GM18873 (cell line): Measurements from ENCODE around the gene HDDC2.

Experiments
- ATAC-seq: cut with Tn5 transposase; IDR thresholded peaks from one replicate; pipeline ENCODE4 v1.9.1; 2021; ENCODE audit warnings: mild to moderate bottlenecking, moderate library complexity, moderate number of reproducible peaks; ENCODE audit not compliant: unreplicated experiment, low FRiP score

The HDDC2 gene

DNA sequence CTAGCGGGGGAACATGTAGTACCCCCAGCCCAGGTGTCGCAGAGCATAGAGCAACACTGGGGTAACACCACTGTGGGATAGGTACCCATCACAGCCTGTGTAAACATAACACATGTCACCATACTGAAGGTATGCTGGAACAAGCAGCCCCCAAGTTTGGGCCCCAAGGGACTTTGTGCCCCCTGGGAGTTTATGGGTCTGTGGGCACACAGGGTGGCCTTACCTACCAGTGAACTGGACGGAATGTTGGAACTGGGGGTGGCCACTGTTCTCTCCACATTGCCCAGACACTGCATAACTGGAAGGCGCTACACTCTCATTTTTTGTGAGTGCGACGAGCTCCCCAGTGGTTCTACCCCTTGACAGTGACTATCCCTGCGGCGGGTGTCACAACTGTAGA, 28.5 kb downstream of the HDDC2 start:
- no peak for ATAC-seq

DNA sequence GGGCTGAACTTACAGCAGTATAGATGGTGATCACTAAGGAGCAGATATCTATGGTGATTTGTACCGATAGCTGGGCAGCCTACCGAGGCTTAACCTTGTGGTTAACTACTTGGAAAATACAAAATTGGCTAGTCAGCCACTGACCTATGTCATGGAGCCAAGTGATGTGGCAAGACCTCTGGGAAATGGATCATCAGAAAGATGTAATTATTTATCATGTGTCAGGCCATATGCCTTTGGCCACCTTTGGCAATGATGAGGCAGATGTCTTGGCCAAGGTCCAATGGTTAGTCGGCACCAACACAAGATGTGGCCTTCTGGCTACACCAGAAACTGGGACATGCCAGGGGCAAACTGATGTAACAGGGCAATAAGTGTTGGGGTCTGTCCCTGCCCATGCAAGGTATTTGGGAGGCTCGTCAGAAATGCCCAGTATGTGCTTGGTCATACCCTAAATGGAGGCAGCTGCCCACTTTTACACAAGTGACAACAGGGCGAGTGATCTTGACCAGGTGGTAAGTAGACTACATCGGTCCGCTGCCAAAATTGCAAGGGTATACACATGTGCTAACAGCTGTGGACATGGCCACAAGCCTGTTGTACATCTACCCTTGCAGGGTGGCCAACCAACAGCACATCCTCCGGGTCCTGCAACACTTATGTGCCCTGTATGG, 30.1 kb downstream of the HDDC2 start:
- ATAC-seq = no peak

DNA sequence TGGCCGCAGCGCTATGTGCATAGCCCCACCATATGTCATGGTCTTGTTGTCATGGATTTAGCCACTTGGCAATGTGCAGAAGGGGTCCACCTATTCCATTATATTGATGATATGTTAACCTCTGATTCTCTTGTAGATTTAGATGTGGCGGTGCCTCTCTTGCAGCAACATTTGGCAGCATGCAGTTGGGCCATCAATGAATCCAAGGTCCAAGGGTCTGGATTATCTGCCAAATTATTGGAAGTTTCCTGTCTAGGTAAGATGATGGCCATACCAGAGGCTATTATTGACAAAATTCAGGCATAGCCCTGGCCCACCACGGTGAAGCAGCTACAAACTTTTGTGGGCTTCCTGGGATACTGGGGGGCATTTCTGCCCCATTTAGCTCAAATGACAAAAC, 31.4 kb downstream of the HDDC2 start:
- no peak for ATAC-seq

DNA sequence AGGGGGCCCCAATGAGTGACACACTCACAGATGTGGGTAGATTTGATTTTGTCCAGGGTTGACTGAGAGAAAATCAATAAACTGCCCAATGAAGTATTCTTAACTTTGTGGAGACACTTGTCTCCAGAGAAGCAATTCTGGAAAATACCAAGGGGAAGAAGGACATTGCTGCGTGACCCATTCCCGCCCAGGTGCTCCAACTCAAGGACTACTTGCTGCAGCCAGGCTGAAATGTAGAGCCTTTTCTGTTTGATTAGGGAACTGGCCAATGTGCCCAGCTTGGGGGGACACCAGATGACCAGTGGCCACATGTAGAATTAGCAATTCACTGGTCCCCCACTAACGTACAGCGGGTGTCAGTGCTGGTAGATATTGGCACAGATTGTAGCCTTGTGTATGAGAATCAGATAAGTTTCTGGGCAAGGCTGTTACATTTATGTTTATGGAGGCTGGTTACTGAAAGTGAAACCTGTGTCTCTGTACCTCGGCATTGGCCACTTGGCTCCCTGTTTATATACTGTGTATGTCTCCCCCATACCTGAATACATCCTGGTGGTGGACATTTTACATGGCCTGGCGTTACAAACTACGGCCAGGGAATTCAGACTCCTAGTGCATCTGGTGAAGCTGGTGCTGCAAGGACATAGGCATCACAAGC, 32.3 kb downstream of the HDDC2 start:
- ATAC-seq = no peak

DNA sequence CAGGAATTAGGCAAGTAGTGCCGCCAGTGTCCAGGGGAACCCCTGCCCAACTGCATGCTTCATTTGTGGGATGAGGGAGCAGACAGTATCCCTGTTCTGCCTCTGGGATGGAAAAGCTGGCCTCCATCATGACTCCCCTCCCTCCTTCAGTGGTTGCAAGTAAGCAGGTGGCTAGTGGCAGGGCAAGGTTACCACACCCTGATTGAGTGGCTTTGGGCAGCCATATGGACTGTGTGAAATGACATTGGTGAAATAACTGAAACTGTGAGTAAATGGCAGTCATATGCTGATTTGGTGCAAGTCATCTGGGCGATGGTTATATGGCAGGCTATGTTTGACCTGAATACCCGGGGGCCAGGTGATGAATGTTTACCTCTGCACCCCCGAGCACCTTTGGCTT, 33.0 kb downstream of the HDDC2 start:
- no peak for ATAC-seq

DNA sequence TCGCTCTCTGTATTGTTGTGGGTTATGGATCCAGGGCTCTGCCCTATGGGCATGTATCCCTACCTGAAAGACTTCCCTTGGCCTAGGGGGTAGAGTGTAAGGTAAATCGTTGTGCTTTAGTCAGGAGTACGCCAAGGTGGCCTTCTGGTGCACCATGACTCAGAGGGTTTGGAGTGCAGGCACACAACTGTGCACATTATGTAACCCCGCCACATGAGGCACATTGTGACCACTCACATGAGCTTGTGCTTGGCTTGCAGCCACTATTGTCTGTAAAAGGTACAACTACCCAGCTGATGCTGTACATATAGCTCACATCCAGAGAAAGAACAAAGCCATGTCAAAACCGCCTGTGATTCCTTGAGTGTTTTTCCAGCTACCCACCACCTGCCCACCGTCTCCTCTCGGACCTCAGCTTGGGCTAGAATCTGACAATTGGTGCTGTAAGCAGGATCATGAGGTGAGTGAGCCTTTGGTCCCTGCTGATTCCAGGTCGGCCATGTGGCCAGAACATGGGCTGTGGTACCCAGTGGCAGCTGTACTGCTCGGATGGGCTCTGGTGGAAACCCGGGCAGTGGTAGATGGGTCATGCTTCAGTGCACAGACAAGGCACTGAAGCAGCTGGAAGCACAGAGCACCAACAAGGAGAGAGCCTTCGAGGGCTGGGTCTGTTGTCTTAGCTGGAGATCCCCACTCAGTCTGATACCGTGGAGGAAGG, 33.8 kb downstream of the HDDC2 start:
- no peak for ATAC-seq

DNA sequence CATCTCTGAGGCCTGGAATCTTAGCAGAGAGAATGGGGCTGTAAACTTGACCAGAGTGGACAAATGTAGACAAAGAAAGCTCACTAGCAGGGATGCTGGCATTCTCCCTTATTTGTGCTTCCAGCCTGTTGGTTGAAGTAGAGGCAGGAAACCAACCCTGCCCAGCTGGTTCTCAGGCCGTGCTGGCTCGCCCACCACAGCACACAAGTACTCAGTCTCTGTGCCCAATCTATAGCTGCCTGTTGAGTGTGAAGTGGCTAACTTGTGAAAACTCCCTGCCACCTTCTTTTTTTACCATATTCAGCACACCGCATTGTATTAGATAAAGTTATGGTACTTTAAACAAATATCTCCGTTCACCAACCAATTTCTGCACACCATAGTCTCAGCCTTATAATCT, 37.3 kb downstream of the HDDC2 start:
- no peak for ATAC-seq

DNA sequence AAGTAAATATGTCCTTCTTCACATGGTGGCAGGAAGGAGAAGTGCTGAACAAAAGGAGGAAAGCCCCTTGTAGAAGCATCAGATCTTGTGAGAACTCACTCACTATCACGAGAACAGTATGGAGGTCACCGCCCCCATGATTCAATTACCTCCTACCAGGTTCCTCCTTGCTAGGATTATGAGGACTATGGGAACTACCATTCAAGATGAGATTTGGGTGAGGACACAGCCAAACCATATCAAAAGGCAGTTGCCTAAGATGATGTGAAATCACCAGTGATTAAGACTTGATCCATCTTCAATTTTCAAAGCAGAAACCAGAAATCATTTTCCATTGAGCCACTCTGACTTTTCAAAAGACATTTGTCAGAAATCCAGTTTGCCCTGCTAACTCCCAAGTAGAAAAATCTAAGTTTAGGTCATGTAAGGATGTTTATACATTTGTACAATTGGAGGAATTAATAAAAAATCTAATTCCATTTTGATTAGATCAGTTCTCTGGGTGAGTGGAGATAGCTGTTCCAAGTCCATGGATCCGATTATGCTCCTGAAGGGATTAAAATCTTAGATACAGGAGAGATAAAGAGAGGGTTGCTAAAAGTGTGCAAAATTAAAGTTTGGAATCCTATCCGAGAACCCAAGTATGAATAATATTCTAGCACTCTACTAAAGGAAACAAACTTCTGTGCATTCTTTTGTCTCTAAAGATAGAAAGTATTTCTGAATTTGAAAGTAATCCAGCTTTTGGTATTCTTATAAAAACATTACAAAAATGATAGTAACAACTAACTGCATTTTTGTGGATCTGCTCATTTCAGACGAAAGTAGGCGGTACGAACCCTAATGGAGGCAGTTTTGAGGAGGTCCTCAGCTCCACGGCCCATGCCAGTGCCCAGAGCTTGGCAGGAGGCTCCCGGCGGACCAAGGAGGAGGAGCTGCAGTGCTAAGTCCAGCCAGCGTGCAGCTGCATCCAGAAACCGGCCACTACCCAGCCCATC, 39.5 kb downstream of the HDDC2 start:
- ATAC-seq = no peak

DNA sequence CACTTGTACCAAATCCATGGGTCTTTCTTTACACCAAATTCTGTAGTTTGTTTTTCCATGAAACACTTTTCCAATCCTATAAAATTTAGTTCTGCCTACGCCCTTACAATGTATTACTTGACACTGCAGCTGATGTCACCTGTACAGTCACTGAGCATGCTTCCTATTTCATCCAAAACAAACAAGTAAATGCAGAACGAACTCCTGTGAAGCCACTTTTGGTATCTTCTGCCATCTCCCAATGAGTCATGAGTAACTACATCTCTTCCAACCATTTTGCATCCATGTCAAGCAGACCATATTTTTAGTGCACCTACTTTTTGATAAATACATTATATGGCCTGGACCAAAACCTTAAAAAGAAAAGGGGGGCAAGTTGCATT, 42.4 kb downstream of the HDDC2 start:
- ATAC-seq = no peak

DNA sequence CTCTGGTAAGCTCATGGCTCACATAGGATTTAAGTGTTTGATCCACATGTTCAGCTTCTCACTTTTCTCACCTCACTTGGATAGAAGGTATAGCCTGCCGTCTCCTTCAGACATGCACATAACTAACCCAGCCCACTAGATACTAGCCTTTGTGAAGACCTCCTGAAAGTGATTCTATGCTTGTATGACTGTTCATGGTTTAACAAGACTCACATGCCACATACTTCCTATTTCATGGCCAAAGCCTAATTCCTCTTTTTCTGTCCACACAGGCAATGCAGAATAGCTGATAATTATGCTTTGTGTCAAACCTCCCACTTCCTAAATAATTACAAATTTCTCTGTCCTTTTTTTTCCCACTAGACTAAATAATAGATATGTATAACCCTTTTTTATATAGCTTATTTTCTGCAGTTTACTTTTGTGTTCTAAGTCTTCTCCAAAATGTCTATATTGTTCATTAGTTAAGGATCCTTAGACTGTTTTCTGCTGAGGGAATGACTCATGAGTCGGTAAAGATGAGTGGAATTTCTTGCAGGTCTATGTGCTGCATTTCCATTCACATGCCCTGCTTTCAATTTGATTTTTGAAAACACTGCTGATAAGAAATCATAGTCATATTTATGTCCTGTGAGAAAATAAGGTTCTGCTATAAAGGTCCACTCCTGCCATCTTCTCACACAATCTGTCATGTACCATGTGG, 43.0 kb downstream of the HDDC2 start:
- no peak for ATAC-seq

DNA sequence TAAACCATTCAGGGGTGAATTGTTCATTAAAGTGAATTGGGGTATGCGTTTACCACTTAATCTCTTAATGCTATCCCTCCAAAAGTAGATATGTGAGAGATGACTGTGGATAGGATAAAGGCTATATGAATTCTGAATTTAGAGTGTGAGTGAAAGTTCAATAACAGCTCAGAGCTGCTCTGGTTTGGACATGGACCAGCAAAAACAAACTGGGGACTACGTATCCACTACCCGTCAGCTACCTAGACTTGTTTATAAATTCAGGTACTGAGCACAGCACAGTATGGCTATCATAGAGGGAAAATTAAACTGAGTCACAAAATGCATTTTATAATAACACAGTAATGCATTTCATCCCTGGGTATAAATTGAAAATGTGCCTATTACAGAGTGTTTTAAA, 44.4 kb downstream of the HDDC2 start:
- ATAC-seq = no peak

DNA sequence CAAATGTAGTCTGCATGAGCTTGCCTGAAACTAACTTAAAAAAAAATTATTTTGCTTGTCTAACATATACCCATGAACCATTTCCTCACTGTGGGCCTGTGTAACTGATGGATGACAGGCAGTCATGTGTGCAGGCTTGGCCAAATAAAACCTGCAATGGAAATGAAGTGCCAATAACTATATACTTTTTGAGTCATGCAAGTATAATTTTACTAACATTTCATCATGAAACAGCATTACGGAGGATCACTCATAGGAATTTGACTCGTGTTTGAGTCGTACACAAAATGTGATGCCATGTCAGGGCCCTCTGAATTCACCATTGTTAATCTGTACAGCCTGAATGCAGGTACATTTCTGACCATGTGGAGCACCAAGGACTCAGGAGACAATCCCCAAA, 46.6 kb downstream of the HDDC2 start:
- no peak for ATAC-seq

DNA sequence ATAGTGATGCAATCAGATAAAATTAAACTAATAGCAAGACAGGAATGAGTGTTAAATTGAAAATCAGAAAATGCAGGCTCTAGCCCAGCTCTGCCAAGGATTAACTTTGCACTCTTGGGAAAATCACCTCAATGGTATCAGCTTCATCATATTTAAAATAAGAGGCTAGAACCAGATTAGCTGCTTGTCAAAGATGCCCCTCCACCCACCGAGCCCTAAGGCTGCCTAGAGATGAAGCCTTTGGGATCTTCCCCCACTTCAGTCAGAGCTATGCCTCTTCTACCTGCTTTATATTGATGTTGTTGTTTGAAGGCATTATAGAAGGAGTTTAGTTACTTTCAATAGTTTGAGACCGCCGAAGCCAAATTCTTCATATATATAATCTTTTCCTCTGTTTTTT, 47.4 kb downstream of the HDDC2 start:
- ATAC-seq = no peak

DNA sequence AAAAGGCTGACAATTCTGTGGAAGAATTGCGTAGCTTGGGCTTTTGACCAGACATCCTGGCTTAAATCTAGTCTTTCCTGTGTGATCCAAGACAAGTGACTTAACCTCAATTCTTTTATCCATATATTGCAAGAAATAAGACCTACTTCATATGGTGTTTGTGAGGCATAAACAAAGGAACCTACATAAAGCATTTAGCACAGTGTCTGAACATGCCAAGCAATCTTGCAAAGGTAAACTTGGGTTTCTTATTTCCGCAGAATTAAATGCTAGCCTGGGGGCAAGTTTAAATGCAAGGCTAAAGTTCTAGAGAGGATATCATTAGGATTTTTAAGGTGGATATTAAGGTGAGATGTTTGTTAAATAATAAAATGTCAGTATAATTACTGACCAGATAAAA, 47.9 kb downstream of the HDDC2 start:
- no peak for ATAC-seq

DNA sequence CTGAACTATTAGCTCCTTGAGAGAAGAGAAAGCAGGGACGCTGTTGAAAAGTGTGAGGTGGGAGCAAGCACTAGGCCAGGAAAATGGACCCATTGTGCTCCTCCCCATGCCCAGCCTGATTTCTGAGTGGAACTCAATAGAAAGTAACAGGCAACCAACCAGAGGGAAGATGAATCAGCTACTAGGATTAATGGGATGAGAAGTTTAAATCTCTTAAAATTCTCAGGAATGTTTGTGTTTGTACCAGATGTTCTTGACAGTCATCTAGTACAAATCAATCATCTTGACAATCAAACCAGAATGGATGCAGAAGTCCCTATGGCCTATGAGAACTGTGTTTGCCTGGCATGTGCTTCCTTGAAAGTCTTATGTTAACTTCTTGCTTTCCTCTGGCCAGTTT, 48.9 kb downstream of the HDDC2 start:
- no peak for ATAC-seq

DNA sequence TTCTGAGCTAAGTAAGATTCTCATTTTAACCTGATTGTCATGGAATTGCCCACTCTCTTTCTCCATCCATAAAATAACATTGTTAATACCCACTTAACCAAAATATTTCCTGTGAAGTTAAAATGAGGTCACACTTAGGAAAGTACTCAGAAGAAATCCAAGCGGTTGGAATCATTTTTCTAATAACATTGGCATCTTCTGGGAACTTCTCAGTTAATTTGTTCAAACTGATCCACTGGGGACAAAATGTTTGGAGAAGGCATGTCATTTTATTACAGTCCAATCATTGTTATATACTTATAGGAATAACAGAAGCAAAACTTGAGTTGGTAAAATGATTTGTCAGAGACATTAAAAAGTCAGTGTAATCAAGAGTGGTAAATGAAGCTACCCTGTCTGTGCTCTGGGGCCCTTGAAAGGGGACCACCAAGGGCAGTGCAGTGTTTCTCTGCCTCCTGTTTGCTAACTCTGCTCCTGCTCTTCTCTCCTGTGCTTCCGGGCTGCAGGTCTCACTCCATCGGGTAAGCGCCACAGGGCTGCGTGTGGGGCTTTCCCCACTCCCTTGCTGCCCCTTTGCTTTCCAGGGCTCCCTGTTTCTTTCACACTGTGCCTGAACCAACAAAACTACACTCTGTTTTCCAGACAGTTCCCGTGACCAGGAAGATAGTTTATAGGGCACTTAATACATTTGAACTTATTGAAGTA, 50.1 kb downstream of the HDDC2 start:
- ATAC-seq = no peak

DNA sequence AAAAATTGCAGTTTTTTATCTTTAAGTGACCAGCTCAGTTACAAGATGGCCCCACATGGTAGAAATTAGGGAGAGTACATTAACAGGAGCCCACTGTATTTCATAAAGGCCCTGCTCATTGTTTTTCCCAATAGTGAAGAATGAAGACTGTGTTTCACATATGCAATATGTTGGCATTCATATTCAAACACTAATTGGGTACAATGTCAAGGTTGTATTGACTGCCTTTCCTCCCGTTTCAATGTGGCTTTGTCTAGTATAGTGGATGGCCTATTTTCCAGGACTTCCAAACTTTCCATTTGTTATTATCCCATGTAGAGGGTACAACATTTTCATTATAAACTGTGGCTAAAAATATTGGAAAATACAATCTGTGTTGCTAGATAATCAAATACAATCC, 51.3 kb downstream of the HDDC2 start:
- ATAC-seq = no peak

DNA sequence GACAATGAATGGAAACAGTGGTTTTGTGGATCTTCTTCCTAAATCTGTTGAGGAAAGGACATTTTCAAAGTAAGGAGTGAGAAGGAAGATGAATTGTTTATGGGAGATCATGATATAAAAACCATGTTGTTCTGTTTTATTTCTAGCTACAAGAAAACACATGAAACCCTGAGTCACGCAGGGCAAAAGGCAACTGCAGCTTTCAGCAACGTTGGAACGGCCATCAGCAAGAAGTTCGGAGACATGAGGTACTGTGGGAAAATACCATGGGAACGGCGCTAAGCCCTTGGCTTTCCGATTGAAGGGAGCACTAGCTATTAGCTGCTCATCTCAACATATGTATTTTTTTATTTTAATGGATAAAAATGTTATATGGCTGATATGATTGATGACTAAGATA, 53.6 kb downstream of the HDDC2 start:
- ATAC-seq = no peak

DNA sequence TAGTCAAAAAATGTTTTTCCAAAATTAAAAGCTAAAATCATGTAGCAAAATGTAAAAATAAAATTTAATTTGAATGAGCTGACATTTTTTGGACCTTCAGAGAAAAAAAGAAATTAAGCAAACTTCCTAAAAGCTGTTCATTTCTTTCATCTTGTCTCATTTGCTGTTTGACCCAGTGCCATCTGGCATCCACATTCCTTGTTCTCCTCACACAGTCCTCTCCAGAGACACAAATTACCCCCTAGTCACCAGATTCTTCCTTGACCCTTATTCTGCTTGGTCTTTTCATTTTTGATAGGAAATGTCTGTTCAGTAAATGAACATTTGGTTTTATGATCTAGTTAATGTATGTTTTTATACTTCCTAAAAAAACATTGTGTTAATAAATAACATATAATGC, 55.2 kb downstream of the HDDC2 start:
- ATAC-seq = no peak
